GM10248 (cell line): ENCODE results near the gene DNAH1.

Experiments
- CTCF ChIA-PET: fragments of 300-600 bp; sonication (Branson Sonifier 250); formaldehyde crosslinking; extraction: SDS; loops from one replicate; lab custom pipeline; 2021; ENCODE audit warnings: antibody characterized with exemption; lab: Yijun Ruan, JAX
- POLR2A ChIA-PET: fragments of 350-650 bp; sonication (Branson Sonifier 250); formaldehyde crosslinking; extraction: SDS; loops from one replicate; lab custom pipeline; 2020; ENCODE audit warnings: antibody characterized with exemption; lab: Yijun Ruan, JAX
- DNase-seq: peaks from one replicate; pipeline ENCODE4 v3.0.0; 2012; ENCODE audit errors: extremely low spot score
- TF ChIP-seq, protein P1 (sequence below): IDR thresholded peaks from 2 replicates; pipeline ENCODE4 v1.5.1; 2012; ENCODE audit warnings: mild to moderate bottlenecking, low read depth; ENCODE audit errors: extremely low read depth, missing control alignments, control extremely low read depth

The DNAH1 gene

DNA sequence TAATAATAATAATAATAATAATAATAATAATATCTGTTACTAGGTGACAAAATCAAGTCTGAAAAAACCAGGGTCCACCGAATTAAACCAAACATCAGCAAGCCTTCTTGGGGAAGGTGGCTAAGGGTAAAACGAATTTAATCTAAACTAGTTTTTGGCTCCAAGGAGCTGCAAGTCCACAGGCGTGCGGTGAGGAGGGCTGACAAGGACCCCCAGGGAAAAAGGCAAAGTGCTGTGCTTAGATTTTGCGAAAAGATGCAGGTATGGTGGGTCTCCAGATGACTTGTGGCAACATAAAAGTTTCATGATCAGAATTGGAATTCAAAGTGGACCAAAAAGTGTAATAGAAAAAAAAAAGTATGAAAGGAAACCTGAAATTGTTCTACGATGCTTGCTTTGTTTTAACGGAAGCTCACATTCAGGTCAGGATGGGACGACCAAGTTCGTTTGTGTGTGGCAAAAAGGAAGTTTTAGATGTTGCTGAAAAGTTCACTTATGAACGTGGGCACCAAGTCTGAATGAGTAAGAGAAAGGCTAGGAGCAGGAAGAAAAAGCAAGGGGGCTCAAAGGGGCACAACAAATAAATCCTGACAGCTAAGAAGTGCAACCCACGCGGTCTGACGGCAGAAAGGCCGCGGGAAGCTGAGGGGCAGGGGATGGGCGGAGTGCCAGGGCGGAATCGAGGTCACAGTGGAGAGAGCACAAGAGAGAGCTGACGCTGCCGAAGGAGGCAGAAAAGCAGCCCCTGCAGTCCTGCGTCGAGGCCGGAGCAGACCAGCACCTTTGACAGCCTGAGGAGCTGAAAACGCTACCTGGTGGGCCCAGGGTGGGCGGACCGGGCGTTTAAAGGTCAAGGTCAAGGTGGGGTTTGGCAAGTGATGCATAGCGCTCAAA lies 38.8 kb upstream of the DNAH1 start:
- ChIA-PET POLR2A (interaction anchor here (0.7 to 1.3 kb wide), 6 partner anchors 10 to 37 kb away, joined by 3 to 7 read pairs (median 4); partner anchors contain the start of gene GLYCTK), CTCF (interaction anchor here (0.8 to 5.9 kb wide), 17 partner anchors 9 to 294 kb away, joined by 3 to 44 read pairs (median 6); partner anchors contain the start of genes ACY1, GLYCTK and PPM1M)
- TF ChIP-seq, protein P1, sequence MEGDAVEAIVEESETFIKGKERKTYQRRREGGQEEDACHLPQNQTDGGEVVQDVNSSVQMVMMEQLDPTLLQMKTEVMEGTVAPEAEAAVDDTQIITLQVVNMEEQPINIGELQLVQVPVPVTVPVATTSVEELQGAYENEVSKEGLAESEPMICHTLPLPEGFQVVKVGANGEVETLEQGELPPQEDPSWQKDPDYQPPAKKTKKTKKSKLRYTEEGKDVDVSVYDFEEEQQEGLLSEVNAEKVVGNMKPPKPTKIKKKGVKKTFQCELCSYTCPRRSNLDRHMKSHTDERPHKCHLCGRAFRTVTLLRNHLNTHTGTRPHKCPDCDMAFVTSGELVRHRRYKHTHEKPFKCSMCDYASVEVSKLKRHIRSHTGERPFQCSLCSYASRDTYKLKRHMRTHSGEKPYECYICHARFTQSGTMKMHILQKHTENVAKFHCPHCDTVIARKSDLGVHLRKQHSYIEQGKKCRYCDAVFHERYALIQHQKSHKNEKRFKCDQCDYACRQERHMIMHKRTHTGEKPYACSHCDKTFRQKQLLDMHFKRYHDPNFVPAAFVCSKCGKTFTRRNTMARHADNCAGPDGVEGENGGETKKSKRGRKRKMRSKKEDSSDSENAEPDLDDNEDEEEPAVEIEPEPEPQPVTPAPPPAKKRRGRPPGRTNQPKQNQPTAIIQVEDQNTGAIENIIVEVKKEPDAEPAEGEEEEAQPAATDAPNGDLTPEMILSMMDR, result no peak
- peak; percentile 66 for DNase-seq

DNA sequence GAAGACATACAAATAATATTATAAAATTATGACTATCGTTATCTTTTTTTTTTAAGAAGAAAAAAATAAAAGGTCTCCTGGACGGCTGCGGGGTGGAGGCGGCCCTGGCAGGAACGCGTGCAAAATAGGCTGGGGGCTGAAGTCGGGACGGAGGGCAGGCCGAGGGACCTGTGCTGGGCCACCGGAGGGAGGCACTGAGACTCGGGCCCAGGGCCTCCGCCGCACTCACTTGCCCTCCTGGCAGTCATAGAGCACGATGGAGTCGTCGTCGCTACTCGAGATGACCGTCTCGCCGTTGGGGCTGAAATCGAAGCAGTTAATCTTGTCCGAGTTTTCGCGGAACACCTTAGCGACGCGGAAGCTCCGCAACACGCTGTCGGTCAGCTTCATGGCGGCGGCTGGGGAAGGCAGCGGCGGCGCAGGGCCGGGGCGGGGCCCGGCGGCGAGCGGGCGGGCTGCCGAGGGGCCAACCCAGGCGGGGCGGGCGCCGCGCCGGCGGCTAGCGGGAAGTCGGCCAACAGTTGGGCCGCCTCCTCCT lies 38.1 kb upstream of the DNAH1 start:
- DNase-seq, result peak; percentile 66
- ChIA-PET CTCF (interaction anchor here (1.0 to 5.9 kb wide), 21 partner anchors 10 to 295 kb away, joined by 3 to 44 read pairs (median 6); partner anchors contain the start of genes ACY1, GLYCTK, PPM1M and TWF2), POLR2A (interaction anchor here (0.7 to 1.3 kb wide), 8 partner anchors 9 to 53 kb away, joined by 3 to 6 read pairs (median 4); partner anchors contain the start of genes GLYCTK and TLR9)
- TF ChIP-seq, protein P1, result no peak

DNA sequence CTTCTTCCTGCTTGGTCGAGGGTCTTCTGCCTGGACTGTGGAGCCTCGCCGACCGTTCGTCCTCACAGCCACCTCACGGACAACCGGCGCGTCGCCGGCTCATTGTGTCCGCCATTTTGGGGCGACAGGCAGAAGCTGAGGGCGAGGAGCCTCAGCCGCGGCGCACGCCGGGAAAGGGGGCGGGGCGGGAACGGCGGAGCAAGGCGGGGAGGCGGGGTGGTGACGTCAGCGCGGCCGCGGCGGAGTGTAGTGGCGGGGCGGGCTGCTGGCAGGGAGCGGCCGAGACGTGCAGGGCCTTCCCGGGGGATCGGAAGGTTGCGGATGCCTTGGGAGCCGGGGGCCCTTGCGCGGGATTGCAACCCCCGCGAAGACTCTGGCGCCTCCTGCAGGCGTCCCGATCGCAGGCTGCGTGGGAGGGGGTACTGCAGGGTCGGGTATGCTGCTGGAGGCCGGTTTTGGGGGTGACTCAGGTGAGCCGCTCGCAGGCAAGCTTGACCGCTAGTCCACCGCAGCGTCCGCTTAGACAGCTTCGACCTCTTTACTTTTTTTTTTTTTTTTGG lies 37.5 kb upstream of the DNAH1 start, which contains the start of gene WDR82:
Gene WDR82, minus strand, starts transcription at position 140 of the 560 bp plus-strand sequence. CDS start 288 bp downstream, outside the sequence.
- ChIA-PET CTCF (interaction anchor here (0.9 to 5.9 kb wide), 18 partner anchors 10 to 296 kb away, joined by 3 to 44 read pairs (median 6); partner anchors contain the start of genes ACY1, GLYCTK, PPM1M and TWF2), POLR2A (interaction anchor here (0.7 to 1.3 kb wide), 8 partner anchors 9 to 53 kb away, joined by 3 to 6 read pairs (median 4); partner anchors contain the start of genes GLYCTK and TLR9)

DNA sequence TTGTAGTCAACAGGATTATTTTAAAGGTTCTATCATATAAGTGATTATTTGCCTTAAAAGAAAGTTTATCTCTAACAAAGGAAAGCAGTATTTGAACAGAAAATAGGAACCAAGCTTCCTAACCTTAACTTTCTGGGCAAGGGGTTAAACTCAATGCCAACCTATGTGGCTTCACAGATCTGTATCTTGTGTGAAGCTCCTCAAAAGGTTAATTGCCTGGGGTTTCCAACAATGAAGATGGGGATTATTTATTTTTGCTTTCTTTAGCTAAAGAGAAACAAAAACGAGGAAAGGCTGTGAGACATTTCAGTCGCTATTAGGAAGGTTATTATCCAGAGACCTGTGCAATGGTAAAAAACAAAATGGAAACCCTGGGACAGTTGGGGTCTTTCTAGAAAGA lies 36.5 kb upstream of the DNAH1 start:
- TF ChIP-seq, protein P1, result no peak
- DNase-seq, result no peak
- POLR2A ChIA-PET, result interaction anchor here (1.3 kb wide), 1 partner anchor 32 kb away, joined by 4 read pairs; no protein-coding TSS in a partner anchor
- CTCF ChIA-PET, result interaction anchor here (0.9 to 5.9 kb wide), 17 partner anchors 17 to 278 kb away, joined by 3 to 44 read pairs (median 5); partner anchors contain the start of gene TWF2

More for the DNA sequence above, 37.5 kb upstream of the DNAH1 start, which contains the start of gene WDR82:
- TF ChIP-seq, protein P1, result no peak
- DNase-seq, result peak; percentile 96

DNA sequence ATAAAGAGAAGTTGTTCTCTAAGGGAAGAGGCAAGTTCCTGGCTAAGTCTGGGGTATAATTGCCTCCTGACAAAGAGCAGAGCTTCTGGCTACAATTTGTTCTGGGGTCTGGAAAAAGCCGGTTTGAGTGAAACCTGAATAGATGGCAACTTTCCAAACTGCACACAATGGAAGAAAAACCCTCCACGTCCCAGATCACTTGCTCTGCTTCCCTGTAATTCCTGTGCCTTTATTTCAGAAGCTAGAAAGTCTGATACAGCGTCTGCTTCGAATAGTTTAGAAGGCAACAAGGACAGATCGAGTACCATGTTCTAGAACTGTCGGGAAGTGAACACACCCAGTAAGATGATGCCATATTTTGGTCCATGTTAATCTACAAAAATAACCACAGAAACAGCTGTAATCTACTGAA lies 36.1 kb upstream of the DNAH1 start:
- ChIA-PET CTCF (interaction anchor here (0.9 to 5.9 kb wide), 12 partner anchors 19 to 278 kb away, joined by 3 to 44 read pairs (median 6); partner anchors contain the start of gene TWF2), POLR2A (interaction anchor here (1.1 kb wide), 1 partner anchor 41 kb away, joined by 3 read pairs; the partner anchor contains the start of gene TWF2)
- no peak for DNase-seq
- TF ChIP-seq, protein P1, result no peak
